Progenitor cell of endocrine pancreas (in vitro differentiated cells): ENCODE data around the gene TBL1XR1. TPM values are rescaled to one million over a fixed set of nuclear protein-coding genes. Genes with fewer than 3 reads are reported as not detected.

ENCODE experiments used
- DNase-seq: peaks from one replicate; pipeline ENCODE4 v3.0.0; 2021; ENCODE audit warnings: low spot score; ENCODE audit not compliant: unreplicated experiment
- H3K27ac Mint-ChIP-seq: 2 replicates; pipeline ENCODE4 v1.8.0; 2021; ENCODE audit warnings: mild to moderate bottlenecking, moderate library complexity, mixed read lengths
- H3K27me3 Mint-ChIP-seq: 2 replicates; pipeline ENCODE4 v1.8.0; 2021; ENCODE audit warnings: mixed read lengths
- H3K36me3 Mint-ChIP-seq: 2 replicates; pipeline ENCODE4 v1.8.0; 2022; ENCODE audit warnings: mixed read lengths; ENCODE audit not compliant: insufficient read depth
- H3K4me1 Mint-ChIP-seq: 2 replicates; pipeline ENCODE4 v1.8.0; 2021; ENCODE audit warnings: low read depth, mixed read lengths
- H3K4me3 Mint-ChIP-seq: 2 replicates; pipeline ENCODE4 v1.8.0; 2021; ENCODE audit warnings: low read depth, mild to moderate bottlenecking, moderate library complexity, mixed read lengths
- H3K9me3 Mint-ChIP-seq: 2 replicates; pipeline ENCODE4 v1.8.0; 2021; ENCODE audit warnings: low read depth, mixed read lengths
- CTCF ChIP-seq: fragments of 200-600 bp; sonication (generic); IDR thresholded peaks from one replicate; pipeline ENCODE4 v1.5.0; 2021; ENCODE audit warnings: antibody characterized with exemption, mild to moderate bottlenecking; ENCODE audit not compliant: unreplicated experiment
- total RNA-seq: library from RNA; stranded (reverse); gene quantifications from 2 replicates; pipeline ENCODE4 v1.2.1, GENCODE V29; 2021

Gene TBL1XR1
- total RNA-seq, 1 donor from 2014 or later: 207 TPM

GRCh38 chr3:176977331-176977730, 220.0 kb downstream of the TBL1XR1 start:
- Mint-ChIP-seq H3K9me3 (peaks cover 10% of the 10 kb centered on the region), H3K4me1 (no peaks in the 10 kb centered on the region), H3K4me3 (no peak overlapping the region), H3K36me3 (peaks cover 2% of the 10 kb centered on the region), H3K27me3 (no peaks in the 10 kb centered on the region), H3K27ac (no peak overlapping the region)
- TF ChIP-seq CTCF: no peak
- DNase-seq: no peak

GRCh38 chr3:176976586-176976985, 220.7 kb downstream of the TBL1XR1 start:
- H3K36me3 Mint-ChIP-seq: no peaks in the 10 kb centered on the region
- DNase-seq: no peak
- H3K27ac Mint-ChIP-seq: no peak overlapping the region
- no peak overlapping the region for H3K4me3 Mint-ChIP-seq
- H3K9me3 Mint-ChIP-seq: peaks cover 4% of the 10 kb centered on the region
- TF ChIP-seq CTCF: no peak
- H3K27me3 Mint-ChIP-seq: no peaks in the 10 kb centered on the region
- no peaks in the 10 kb centered on the region for H3K4me1 Mint-ChIP-seq

- no peak for TF ChIP-seq CTCF
- Mint-ChIP-seq H3K27me3 (no peaks in the 10 kb centered on the region), H3K4me3 (no peak overlapping the region), H3K27ac (no peak overlapping the region), H3K4me1 (no peaks in the 10 kb centered on the region), H3K36me3 (no peaks in the 10 kb centered on the region), H3K9me3 (no peaks in the 10 kb centered on the region)
- DNase-seq: no peak
These were observed 223.0 kb downstream of the TBL1XR1 start for GRCh38 chr3:176974279-176974678.

GRCh38 chr3:176971613-176972174, 225.6 kb downstream of the TBL1XR1 start:
- Mint-ChIP-seq H3K27ac (no peak overlapping the region), H3K4me3 (no peak overlapping the region), H3K36me3 (no peaks in the 10 kb centered on the region), H3K4me1 (no peaks in the 10 kb centered on the region), H3K27me3 (no peaks in the 10 kb centered on the region), H3K9me3 (no peaks in the 10 kb centered on the region)
- no peak for DNase-seq
- no peak for TF ChIP-seq CTCF

- H3K27ac Mint-ChIP-seq: no peak overlapping the region
- H3K4me1 Mint-ChIP-seq: no peaks in the 10 kb centered on the region
- TF ChIP-seq CTCF: no peak
- peaks cover 7% of the 10 kb centered on the region for H3K27me3 Mint-ChIP-seq
- no peak for DNase-seq
- no peak overlapping the region for H3K4me3 Mint-ChIP-seq
- H3K9me3 Mint-ChIP-seq: no peaks in the 10 kb centered on the region
- H3K36me3 Mint-ChIP-seq: no peaks in the 10 kb centered on the region
These were observed 226.5 kb downstream of the TBL1XR1 start for GRCh38 chr3:176970770-176971169.
